GM18517 (cell line): ENCODE data around the gene NCAM1.

Experiments
- ATAC-seq: cut with Tn5 transposase; IDR thresholded peaks from one replicate; pipeline ENCODE4 v1.9.1; 2021; ENCODE audit warnings: mild to moderate bottlenecking, moderate library complexity; ENCODE audit not compliant: unreplicated experiment

The NCAM1 gene

DNA sequence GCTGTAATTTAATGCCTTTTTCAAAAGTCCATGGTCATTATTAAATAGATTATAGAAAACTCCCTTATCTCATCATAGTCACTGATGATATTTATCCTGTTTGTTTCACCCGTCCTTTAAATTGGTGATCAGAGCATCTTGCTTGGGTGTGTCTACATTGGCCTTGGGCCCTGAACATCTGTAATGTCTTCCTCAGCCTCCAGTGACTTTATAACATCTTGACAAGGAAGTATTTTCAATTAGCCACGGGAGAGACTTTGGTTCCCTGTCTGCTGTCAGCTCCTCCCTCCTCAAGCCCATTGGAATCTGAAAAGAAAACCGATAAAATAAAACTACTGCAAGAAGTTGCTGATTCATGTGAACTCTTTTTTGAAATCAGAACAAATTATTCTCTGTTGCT is 236.2 kb downstream of the NCAM1 start:
- no peak for ATAC-seq

DNA sequence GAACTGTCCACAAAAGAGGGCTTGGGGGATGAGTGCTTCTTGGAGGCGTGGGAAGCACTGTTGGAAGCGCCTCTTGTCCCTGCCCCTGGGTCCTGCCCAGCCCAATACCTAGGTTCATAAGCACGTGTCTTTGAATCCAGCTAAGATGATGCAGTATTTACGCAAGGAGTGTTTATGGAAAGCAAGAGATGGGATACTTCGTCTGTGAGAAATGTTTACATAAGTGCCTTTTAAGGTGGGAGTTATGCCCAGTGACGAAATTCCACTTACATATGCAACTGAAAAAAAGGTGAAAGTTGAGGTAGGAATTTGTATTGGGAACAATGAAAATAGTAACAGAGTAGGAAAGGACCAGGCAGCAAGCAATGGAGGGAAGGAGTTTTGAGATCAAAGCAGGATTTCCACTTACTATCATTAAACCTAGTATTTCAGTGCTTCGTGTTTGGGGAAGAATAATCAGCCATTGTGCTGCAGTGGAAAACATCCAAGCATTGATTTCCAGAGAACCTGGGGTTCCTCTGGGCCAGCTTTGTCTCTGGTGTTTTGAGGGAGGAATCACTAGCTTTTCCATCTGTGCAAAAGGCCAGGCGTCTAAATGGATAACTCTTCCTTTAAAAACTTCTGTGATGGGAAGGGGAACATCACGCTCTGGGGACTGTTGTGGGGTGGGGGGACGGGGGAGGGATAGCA is 237.9 kb downstream of the NCAM1 start:
- no peak for ATAC-seq

DNA sequence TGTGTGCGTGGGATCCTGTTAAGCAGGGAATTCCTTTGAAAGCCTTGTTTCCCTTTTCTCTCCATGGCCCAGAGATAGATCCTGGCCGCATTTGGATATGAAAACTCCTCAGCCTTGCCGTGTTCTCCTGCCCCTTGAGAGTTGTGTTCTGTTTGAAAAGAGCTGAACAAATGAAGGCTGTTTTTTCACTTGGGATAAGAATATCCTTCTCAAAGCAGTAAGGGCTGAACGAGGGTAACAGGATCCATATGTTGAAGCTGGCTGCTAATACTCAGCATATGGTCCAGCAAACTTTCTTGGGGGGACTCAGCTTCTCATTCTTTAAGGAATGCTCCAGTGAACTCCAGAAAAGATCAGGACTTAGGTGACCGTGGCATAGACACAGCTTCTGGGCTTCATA is 238.6 kb downstream of the NCAM1 start:
- no peak for ATAC-seq

DNA sequence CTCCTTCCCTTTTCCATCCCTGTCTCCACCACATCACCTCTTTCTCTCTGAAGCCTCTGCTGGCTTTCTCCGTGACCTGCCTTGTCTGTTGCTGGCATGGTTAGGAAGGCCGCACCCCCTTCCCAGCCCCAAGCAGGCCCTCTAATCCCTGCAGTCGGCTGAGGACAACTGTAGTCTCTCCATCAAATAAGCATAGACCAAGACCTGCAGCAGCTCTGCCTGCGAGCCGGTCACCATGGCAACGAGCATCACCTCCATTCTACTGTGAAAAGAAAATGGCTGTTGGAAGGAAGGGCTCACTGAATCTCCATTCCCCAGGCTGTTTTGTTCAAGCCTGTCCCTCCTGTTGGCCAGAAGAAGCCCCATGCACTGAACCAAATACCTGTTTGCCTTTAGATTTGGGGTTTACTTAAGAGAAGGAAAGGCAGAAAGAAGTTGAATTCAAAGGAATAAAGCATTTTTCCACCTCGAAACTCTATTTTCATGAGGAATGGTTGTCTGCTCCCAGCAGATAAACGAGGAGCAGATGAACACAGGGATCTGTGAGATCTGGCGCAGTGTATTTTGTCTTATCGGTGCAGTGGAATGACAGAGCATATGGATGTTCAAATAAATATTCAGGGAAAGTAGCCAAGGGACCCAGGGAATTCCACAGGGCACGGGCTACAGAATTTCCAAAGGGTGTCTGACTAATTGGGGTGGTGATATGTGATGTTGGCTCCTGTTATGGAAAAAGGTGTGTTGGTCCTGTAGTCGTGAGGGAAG is 240.0 kb downstream of the NCAM1 start:
- ATAC-seq = no peak

DNA sequence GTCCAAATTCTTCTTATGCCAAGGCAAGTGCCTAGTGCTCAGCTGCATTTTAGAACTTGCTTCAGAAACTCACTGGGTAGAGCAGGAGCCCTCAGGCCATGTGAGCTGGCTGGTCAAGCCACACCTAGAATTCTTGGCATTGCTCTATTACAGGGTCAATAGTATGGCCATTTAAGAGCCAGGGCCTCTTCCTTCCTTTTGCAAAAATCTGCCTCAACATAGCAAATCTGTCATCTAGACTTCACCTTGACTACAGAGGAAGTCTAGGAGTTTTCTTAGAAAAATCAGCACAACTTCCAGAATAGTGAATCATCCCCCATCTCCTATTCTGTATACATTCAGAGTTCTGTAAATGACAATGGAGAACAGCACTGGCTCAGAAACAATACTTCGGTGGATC is 241.2 kb downstream of the NCAM1 start:
- ATAC-seq = no peak

DNA sequence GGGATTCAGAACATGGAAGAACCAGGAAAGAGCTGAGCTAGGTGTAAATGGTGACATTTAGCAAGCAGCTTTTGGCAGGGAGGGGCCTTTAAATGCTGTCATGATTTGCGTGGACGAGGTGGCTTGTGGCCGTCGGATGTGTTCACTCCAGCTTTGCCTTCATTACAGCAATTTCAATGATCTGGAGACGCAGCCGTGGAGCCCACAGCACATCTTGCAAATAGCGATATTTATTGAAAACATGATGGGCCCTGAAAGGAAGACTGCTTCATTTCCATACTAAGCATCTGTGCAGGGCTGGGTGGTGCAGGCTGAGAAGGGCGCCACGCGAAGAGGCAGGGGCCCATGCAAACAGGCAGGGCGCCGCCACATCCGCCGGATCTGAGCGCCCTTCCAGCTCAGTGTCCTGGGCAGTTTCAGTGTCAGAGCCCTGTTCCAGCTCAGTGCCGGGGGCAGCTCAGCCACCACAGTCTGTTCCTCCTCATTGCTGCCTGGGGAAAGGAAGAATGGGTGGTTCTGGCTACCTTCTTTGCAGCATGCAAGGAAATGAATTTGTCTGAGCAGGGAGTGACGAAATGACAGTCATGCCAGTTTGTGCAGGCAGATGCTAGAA is 242.0 kb downstream of the NCAM1 start:
- ATAC-seq = no peak

DNA sequence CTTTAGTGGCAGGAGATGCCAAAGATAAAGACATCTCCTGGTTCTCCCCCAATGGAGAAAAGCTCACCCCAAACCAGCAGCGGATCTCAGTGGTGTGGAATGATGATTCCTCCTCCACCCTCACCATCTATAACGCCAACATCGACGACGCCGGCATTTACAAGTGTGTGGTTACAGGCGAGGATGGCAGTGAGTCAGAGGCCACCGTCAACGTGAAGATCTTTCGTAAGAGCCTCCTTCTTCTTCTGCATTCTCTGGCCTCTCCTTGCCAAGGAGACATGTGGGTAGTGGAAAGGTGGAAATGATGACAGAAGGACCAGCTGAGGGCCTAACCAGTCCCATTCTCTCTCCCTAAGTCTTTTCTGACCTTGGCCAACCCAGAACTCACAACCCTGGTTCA is 243.1 kb downstream of the NCAM1 start:
- ATAC-seq = no peak

DNA sequence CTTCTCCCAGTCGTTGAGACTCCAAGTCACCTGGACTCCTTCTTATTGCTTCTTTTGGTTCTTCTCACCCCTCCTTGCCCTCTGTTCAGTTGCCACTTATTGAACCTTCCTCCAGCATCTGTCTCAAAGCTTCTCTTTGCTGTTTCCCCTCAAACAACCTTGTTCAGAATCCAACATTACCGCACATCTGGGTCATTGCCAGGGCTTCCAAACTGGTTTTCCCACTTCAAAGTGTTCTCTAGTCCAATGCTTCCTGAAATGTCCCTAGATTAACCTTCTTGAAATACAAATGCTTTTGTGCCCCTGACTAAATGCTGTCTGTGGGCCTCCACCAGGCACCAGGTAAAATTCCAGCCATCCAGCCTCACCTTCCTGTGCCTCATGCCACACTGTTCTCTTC is 252.3 kb downstream of the NCAM1 start:
- ATAC-seq = no peak

DNA sequence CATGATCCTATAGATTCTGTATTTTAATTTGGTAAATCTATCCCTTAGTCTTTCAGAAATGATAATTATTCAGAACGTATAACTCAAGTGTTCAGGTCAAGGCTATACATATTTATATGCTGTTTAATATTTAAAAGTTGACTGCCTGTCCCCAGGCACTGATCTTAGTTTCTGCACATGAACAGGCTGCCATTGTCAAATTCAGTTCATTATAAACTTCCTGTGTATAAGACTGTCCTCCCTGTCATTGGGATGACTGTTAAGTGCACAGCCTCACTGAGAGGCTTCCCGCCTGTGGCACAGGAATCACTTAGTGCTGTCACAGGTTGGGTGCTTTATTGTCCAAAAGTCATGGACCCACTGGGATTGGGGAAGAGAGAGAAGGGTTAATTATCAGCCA is 261.0 kb downstream of the NCAM1 start:
- ATAC-seq = no peak

DNA sequence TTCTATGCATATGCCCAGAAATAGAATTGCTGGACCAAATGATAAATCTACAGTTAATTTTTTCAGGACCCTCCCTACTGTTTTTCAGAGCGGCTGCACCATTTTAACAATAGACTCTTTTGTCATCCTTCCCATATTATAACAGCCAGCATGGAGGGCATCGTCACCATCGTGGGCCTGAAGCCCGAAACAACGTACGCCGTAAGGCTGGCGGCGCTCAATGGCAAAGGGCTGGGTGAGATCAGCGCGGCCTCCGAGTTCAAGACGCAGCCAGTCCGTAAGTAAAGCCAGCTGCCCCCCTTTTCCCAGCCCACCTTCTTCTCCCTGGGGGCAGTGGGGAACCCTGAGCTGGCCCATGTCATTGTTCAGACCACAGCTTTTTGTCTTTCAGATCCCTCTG is 273.7 kb downstream of the NCAM1 start:
- ATAC-seq = no peak

DNA sequence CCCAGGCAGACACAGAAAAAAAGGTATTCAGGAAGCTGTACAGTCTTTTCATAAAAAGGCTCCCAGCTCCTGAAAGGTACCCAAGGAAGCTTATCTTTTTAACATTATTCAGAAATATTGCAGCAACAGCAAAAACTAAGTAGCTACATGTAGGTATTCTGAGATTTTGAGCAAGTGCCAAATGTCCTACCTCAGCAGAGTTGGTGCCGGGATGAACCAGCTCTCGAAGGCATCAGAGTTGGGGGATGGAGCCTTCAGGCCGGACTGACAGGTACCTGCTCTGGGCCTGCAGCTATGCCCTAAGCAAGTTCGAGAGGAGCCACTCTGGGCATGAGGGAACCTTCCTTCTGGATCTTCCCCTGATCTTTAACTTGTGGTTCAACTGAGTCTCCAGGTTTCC is 276.0 kb downstream of the NCAM1 start:
- ATAC-seq = no peak

DNA sequence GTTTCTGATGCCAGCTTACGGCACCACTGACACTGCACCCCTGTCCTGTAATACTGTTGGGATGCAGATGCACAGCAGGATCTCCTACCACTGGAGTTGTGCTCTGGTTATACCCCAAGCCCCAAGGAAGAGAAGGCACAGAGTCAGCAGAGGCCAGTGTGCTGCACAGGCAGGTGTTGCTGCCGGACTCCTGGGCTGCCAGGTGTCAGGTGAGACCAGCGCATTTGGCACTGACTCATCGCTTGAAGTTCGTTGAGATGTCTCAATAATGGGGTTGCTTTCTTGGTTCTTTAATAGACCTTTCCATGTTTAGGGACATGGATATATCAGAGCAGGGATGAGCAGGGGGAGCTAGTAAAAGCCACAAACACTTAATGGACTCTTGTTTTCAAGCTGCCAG is 277.5 kb downstream of the NCAM1 start:
- no peak for ATAC-seq

DNA sequence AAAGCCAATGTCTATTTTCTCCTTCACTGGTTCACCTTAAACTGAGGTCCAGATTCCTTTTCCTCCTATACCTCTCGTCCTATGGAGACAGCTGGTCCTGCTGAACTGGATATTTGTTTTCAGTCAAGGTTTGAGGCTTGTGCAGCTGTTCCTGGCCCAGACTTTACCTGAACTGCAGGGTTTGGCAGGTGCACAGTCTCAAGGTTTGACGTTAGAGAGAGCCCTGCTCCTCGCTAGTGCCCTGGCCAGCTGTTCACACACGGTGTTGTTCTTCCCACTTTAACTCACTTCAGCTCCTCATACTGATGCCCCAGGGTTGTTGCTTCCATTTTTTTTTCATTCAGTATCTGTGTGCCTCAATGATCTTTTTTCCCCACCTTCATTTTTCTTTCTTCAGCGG is 279.2 kb downstream of the NCAM1 start:
- ATAC-seq = no peak

DNA sequence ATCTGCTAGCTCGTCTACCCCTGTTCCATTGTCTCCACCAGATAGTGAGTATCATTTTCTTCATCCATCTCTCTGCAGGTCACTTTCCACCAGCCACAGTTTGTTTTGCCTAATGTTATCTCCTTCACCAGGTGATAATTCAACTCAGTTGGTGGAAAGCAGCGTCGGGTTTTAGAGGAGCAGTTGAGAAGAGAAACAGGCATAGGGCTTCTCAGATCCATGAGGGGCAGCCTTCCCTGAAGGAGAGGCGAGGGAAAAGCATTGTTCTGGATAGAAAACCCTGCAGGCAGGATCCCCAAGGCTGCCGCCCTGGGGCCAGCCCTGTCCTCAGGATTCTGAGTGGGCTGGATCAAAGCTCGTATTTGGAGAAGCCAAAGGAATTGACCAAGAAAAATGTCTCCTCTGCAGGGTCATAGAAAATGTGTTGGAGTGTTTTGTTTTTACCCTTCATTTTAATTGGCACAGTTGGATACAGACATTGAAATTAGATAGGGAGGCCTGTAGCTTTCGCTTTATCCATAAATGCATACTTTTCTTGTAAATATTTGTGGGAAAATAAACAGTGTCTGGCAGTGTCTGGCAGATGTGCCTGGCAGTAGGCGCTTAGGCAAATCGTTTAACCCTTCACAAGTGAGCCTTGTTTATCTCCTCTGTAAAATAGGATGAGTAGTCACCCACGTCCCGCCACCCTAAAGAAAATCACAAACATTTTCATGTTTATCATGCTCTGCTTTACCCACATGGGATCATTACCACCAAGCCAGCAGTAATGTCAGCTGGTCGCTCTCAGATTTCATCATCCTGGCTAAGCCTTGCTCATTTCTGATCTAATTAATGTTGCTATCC is 279.8 kb downstream of the NCAM1 start:
- ATAC-seq = no peak

DNA sequence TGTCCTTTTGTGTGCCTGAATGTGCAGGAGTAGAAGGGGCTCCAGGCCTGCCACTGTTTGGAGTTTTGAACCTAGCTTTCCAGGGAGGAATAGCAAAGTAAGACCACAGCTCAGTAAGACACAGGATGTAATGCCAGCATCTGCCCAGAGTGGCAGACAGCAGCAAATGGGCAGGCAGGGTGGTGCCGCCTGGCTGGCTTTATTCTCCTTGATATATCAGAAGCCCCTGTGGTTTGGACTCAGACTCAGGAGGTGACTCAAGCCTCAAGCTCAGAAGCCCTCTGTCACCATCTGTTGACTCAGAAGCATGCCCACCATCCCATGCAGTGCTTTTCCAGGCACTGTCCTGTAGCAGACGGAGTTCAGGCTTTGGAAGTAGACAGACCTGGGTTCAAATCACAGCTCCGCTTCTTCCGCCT is 280.4 kb downstream of the NCAM1 start:
- ATAC-seq = no peak

DNA sequence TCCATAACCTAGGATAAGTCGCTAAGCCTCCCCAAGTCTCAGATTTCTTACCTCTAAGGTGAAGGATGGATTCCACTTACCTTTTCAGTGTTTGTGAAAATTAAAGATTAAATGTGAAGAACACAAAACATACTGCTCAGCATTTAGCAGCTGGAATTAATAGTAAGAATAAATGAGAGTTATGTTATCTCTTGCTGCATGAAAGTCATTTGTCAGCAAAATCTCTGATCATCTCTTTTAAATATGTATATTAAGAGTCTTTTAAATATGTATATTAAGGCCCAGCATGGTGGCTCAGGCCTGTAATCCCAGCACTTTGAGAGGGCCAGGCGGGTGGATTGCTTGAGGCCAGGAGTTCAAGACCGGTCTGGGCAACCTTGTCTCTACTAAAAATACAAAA is 280.8 kb downstream of the NCAM1 start:
- ATAC-seq = no peak

DNA sequence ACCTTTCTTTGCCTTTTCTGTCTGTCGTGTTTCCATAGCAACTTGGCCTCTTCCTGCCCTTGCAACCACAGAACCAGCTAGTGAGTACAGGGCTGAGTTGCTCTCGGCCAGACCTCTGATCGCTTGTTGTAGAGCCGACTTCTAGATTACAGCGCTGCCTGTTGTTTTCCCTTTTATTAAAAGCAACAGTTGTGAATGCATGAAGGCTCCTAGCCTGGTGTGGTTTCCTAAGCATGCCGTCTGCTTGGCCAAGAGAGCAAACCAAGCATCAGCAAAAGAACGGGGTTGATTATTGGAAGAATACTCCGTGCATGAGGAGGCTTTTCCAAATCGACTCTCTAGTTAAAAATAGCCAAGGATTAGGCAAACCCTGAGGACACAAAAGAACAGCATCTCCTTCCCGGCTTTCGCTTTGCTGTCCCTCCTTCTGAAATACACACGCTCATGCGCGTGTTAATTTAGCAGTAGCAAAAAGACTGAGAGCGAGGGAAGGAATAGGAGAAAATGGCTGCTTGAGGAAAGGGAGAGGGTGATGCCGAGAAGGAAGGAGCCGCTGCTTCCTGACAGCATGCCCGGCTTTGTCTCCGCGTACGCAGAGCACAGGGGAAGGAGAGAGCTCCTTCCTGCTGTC is 281.7 kb downstream of the NCAM1 start:
- ATAC-seq = no peak

DNA sequence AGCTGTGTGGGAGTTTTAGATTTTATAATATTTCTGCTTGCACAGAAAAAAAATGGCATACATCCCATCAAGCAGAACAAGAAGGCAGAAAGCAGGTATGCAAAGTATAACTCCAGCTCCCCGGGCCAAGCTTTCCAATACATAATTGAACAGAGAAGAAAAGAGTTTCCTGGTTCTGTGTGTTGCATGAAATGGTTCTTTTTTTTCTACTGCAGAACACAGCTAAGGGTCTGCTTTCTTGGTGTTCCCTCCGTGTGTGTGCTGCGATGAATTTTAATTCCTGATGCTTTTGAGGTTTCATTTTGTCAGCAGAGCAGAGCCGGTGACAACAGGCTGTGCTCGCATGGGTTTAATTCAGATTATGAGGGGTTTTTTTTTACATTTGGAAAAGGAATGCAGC is 282.5 kb downstream of the NCAM1 start:
- no peak for ATAC-seq

DNA sequence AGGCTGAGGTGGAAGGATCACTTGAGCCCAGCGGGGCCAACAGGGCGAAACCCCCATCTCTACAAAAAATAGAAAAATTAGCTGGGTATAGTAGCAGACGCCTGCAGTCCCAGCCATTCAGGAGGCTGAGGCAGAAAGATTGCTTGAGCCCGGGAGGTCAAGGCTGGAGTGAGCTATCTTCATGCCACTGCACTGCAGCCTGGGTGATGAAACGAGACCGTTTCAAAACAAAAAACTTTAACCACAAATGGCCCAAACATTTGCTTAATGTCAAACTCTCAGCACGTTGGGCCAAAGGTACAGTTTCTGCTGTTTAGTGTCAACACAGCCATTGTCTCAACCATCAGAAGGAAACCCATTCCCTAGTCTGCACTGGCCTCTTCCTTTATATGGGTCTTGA is 284.0 kb downstream of the NCAM1 start:
- ATAC-seq = no peak

DNA sequence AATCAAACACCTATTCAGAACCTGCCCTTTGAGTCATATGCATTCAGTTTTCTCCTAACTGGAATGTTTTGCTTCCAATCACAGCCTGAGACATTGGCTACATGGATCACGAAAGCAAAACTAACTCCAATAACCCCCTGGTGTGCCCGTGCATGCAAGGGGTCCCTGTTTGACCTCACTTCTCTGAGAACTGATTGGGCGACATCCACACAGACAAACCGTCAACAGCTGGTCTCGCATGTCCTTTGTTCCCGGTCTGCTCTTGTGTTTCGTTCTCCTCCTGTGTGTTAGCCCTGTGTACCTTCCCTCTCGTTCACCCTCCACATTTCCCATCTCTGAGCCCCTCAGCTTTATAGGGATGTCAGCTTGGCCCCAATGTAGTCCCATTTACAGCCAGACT is 286.0 kb downstream of the NCAM1 start:
- ATAC-seq = no peak

DNA sequence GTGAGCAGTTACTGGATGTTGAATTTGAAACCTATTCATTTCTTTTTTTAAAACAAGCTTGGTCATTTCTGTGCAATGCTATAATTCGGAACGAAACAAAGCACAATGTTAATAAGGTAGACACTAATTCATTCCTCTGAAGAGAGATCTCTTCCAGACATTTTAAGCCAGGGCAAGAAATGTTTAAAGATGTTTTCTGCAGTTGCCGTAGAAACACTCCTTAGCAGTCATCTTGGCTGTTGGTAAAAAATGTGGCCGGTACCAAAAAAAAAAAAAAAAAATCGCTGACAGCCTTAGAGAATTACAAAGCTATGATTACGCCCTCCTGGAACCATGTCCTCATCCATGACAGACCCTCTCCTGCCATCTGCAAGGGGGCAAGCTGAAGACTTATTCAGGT is 286.7 kb downstream of the NCAM1 start:
- ATAC-seq = no peak
